Gastroesophageal sphincter (tissue), 4 donors: Measurements from ENCODE around the gene TIAM2. TPM values are rescaled to one million over a fixed set of nuclear protein-coding genes. Genes with fewer than 3 reads are reported as not detected.

Experiments used
- ATAC-seq: fragments of 150-250 bp; one replicate; pipeline ENCODE4 v1.9.1; 2016; ENCODE audit warnings: mild to moderate bottlenecking, moderate library complexity
- H3K27ac ChIP-seq, 4 donors: fragments of 200-600 bp; sonication (generic) in 3 of 4; 1 replicate in 3 of 4; 2 replicates in 1 of 4; pipeline ENCODE4 v1.5.1; 2016 to 2019
- H3K27me3 ChIP-seq: fragments of 200-600 bp; sonication (generic); one replicate; pipeline ENCODE4 v1.5.1; 2019
- H3K36me3 ChIP-seq, 2 donors: fragments of 200-600 bp; sonication (generic); one replicate each; pipeline ENCODE4 v1.5.1; 2019; ENCODE audit warnings: control low read depth in 1 of 2
- H3K4me1 ChIP-seq, 3 donors: fragments of 200-600 bp; sonication (generic); 1 replicate in 2 of 3; 2 replicates in 1 of 3; pipeline ENCODE4 v1.5.1; 2016 to 2019; ENCODE audit warnings: control low read depth in 2 of 3
- H3K4me3 ChIP-seq, 2 donors: fragments of 200-600 bp; sonication (generic); one replicate each; pipeline ENCODE4 v1.5.1; 2019; ENCODE audit warnings: mild to moderate bottlenecking in 1 of 2, moderate library complexity in 1 of 2
- H3K9me3 ChIP-seq, 3 donors: fragments of 200-600 bp; sonication (generic); one replicate each; pipeline ENCODE4 v1.5.1; 2017 to 2019; ENCODE audit warnings: control low read depth in 2 of 3
- EP300 ChIP-seq: sonication (generic); formaldehyde crosslinking; IDR thresholded peaks from one replicate; pipeline ENCODE4 v1.6.1; 2017; ENCODE audit warnings: antibody characterized with exemption, mild to moderate bottlenecking
- POLR2A ChIP-seq, 2 donors: fragments of 450-650 bp; IDR thresholded peaks; one replicate each; pipeline ENCODE4 v1.6.1; 2017; ENCODE audit warnings: antibody characterized with exemption in 2 of 2, mild to moderate bottlenecking in 2 of 2, moderate library complexity in 1 of 2
- POLR2AphosphoS5 ChIP-seq: sonication (generic); formaldehyde crosslinking; IDR thresholded peaks from one replicate; pipeline ENCODE4 v1.6.1; 2017; ENCODE audit warnings: antibody characterized with exemption
- WGBS, 2 donors: methylation state at CpG; one replicate each; pipeline ENCODE4 v1.1.5; 2018; ENCODE audit warnings: low coverage in 1 of 2; 5-methylcytosine and 5-hydroxymethylcytosine counted together
- total RNA-seq, 4 donors: library from RNA; depleted of rRNA; stranded (reverse); fragments of >200 nt; gene quantifications; one replicate each; pipeline ENCODE4 v1.1.0, GENCODE V29; 2016
- TF ChIP-seq, protein P1 (sequence below), 4 experiments: fragments of 200-600 bp in 2 of 4; fragments of 450-650 bp in 2 of 4; sonication (generic) in 1 of 4; IDR thresholded peaks; one replicate each; pipeline ENCODE4 v1.5.1; 2017 to 2019; ENCODE audit warnings: antibody characterized with exemption in 4 of 4, mild to moderate bottlenecking in 2 of 4, moderate library complexity in 2 of 4

Gene TIAM2
- total RNA-seq, 4 donors from 2014 or later: 6.3 to 22.6 (median 14.2) TPM

DNA sequence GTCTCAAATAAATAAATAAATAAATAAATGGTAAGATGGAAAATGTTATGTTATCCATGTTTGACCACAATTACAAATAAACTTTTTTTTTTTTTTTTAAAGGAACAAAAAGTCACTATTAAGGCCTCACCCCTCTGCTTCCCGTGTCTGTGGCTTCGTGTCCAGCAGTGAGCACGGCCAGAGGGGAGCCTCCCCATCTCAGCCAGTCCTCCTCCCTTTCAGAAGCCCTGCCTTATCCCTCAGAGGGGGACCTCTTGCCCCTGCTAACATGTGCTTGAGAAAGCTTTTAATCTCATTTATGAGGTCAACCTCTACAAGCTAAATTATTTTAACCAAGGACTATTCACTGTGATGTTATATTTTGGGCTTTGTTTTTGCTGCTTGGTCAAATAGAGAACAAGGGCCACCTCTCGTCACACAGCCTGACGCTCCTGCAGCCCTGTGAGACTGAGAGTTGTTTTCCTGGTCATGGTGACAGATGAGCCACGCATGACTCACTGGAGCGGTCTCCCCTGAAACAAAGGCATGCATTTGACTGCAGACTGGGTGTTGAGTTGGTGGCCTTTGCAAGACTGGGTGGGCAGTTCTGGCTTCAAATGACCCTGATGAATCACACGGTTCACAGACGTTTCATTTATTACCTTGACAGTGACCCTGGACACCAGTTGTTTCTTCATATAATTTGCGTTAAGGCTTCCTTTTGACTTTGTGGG lies 131.8 kb downstream of the TIAM2 start:
- TF ChIP-seq POLR2A (IDR thresholded peaks at IDR 0.05): no peak
- TF ChIP-seq, protein P1, sequence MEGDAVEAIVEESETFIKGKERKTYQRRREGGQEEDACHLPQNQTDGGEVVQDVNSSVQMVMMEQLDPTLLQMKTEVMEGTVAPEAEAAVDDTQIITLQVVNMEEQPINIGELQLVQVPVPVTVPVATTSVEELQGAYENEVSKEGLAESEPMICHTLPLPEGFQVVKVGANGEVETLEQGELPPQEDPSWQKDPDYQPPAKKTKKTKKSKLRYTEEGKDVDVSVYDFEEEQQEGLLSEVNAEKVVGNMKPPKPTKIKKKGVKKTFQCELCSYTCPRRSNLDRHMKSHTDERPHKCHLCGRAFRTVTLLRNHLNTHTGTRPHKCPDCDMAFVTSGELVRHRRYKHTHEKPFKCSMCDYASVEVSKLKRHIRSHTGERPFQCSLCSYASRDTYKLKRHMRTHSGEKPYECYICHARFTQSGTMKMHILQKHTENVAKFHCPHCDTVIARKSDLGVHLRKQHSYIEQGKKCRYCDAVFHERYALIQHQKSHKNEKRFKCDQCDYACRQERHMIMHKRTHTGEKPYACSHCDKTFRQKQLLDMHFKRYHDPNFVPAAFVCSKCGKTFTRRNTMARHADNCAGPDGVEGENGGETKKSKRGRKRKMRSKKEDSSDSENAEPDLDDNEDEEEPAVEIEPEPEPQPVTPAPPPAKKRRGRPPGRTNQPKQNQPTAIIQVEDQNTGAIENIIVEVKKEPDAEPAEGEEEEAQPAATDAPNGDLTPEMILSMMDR (IDR thresholded peaks at IDR 0.05): no peak
- no peak for TF ChIP-seq POLR2AphosphoS5
- no peak for TF ChIP-seq EP300
- WGBS, 2 donors: 49 to 69% methylated on average over 6 to 8 of the region's 10 CpGs
- no peak for ATAC-seq

DNA sequence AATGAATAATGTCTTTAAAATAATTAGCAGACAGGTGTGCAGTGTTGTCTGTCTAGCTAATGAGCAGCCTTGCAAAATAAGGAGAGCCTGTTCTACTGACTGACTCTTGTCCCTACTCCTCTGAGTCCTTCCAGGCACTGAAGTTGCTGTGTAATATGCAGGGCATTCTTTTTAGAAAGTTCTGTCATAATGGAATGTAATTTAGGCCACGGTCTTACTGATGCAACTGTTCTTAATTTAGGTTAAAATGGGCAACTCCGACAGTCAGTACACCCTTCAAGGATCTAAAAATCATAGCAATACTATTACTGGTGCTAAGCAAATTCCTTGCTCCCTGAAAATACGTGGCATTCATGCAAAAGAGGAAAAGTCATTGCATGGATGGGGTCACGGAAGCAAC lies 133.9 kb downstream of the TIAM2 start:
- Histone ChIP-seq H3K27me3 (no peaks in the 10 kb centered on the region), H3K4me1 (no peaks in the 10 kb centered on the region), H3K4me3 (no peak overlapping the region), H3K27ac (no peak overlapping the region), H3K36me3 (peaks cover 0 to 6% of the 10 kb centered on the region in 2 donors), H3K9me3 (no peaks in the 10 kb centered on the region)
- TF ChIP-seq EP300: no peak
- TF ChIP-seq, protein P1 (IDR thresholded peaks at IDR 0.05): no peak
- TF ChIP-seq POLR2AphosphoS5: no peak
- TF ChIP-seq POLR2A (IDR thresholded peaks at IDR 0.05): no peak
- peak; percentile 34 for ATAC-seq
- 50 to 64% methylated on average over 1 to 4 of the region's 4 CpGs for WGBS, 2 donors

More for the DNA sequence above, 131.8 kb downstream of the TIAM2 start:
- H3K27ac ChIP-seq: no peak overlapping the region
- H3K36me3 ChIP-seq: peaks cover 0 to 6% of the 10 kb centered on the region in 2 donors
- peaks cover 0 to 1% (median 0%) of the 10 kb centered on the region in 3 donors for H3K4me1 ChIP-seq
- H3K4me3 ChIP-seq: no peak overlapping the region
- H3K27me3 ChIP-seq: no peaks in the 10 kb centered on the region
- no peaks in the 10 kb centered on the region for H3K9me3 ChIP-seq

DNA sequence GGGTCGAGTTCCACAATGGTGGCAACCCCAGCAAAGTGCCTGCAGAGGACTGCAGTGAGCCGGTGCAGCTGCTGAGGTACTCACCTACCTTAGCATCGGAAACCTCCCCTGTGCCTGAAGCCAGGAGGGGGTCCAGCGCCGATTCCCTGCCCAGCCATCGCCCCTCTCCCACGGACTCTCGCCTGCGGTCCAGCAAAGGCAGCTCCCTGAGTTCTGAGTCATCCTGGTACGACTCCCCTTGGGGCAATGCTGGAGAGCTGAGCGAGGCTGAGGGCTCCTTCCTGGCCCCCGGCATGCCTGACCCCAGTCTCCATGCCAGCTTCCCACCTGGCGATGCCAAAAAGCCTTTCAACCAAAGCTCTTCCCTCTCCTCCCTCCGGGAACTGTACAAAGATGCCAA lies 134.6 kb downstream of the TIAM2 start:
- 90 to 96% methylated on average over 4 to 8 of the region's 14 CpGs for WGBS, 2 donors
- TF ChIP-seq EP300 (no peak), POLR2A (IDR thresholded peaks at IDR 0.05) (no peak), POLR2AphosphoS5 (no peak)
- TF ChIP-seq, protein P1 (IDR thresholded peaks at IDR 0.05): no peak
- Histone ChIP-seq H3K27ac (no peak overlapping the region), H3K4me3 (no peak overlapping the region), H3K36me3 (peaks cover 0 to 6% of the 10 kb centered on the region in 2 donors), H3K9me3 (no peaks in the 10 kb centered on the region), H3K27me3 (no peaks in the 10 kb centered on the region), H3K4me1 (no peaks in the 10 kb centered on the region)
- no peak for ATAC-seq

DNA sequence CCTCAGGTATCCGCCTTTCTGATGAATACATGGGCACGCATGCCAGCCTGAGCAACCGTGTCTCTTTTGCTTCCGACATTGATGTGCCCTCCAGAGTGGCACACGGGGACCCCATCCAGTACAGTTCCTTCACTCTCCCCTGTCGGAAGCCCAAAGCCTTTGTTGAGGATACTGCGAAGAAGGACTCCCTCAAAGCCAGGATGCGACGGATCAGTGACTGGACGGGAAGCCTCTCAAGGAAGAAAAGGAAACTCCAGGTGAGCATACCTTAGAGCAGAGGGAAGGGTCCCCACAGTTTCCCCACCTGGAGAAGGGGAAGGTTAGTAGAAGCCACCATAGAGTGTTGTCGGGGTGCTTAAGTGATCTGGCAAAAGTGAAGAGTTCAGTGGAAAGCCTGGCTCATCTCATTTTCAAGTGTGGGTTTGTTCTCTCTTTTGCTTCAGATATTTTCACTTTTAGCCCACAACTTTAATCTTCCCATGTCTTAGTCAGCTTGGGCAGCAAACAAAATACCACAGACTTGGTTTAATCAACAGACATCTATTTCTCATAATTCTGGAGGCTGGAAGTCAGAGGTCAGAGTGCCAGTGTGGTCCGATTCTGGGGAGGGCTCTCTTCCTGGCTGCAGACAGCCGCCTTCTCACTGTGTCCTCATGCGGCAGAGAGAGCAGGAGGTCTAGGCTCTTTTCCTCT lies 135.2 kb downstream of the TIAM2 start:
- H3K27ac ChIP-seq: no peak overlapping the region
- WGBS, 2 donors: 95 to 100% methylated on average over 3 to 5 of the region's 14 CpGs
- H3K4me1 ChIP-seq: no peaks in the 10 kb centered on the region
- H3K36me3 ChIP-seq: peaks cover 0 to 6% of the 10 kb centered on the region in 2 donors
- no peaks in the 10 kb centered on the region for H3K27me3 ChIP-seq
- ATAC-seq: no peak
- TF ChIP-seq POLR2AphosphoS5 (no peak), EP300 (no peak), POLR2A (IDR thresholded peaks at IDR 0.05) (no peak)
- TF ChIP-seq, protein P1 (IDR thresholded peaks at IDR 0.05): no peak
- no peak overlapping the region for H3K4me3 ChIP-seq
- H3K9me3 ChIP-seq: no peaks in the 10 kb centered on the region

DNA sequence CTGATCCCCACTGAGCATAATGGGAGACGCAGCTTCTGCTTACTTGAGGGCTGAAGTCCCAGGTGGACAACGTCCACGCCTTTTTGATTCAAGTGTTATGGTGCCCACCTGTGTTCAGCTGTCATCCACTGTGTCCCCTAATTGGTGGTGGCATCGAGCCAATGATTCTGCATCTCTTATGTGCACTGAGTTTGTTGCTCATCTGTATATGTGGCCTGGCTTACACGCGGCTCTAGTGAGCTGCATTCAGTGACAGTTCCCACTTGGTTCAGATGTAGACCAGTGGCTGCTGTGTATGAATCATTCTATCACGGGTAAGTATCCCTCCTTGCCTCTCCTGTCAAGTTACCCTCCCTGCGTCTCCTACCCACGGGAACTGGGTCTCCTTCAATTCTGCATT lies 137.5 kb downstream of the TIAM2 start:
- Histone ChIP-seq H3K4me3 (no peak overlapping the region), H3K9me3 (no peaks in the 10 kb centered on the region), H3K27ac (no peak overlapping the region), H3K4me1 (no peaks in the 10 kb centered on the region), H3K27me3 (no peaks in the 10 kb centered on the region), H3K36me3 (peaks cover 0 to 9% of the 10 kb centered on the region in 2 donors)
- no peak for ATAC-seq
- TF ChIP-seq EP300 (no peak), POLR2AphosphoS5 (no peak), POLR2A (IDR thresholded peaks at IDR 0.05) (no peak)
- TF ChIP-seq, protein P1 (IDR thresholded peaks at IDR 0.05): no peak
- 86 to 88% methylated on average over 5 to 8 of the region's 9 CpGs for WGBS, 2 donors
